Thoracic aorta (tissue), 2 donors: ENCODE results near the gene CLEC6A. TPM values are rescaled to one million over a fixed set of nuclear protein-coding genes. Genes with fewer than 3 reads are reported as not detected.

Source experiments
- ATAC-seq: fragments of 150-250 bp; one replicate; pipeline ENCODE4 v1.8.0; 2017; ENCODE audit warnings: low read depth; ENCODE audit not compliant: insufficient number of reproducible peaks, low FRiP score
- DNase-seq: peaks from one replicate; pipeline ENCODE4 v3.0.0-alpha.2; 2020; ENCODE audit warnings: low spot score
- H3K27ac ChIP-seq, 2 donors: fragments of 200-600 bp; sonication (generic); 1 replicate in 1 of 2; 2 replicates in 1 of 2; pipeline ENCODE4 v1.5.1; 2016; ENCODE audit warnings: mild to moderate bottlenecking in 2 of 2, moderate library complexity in 2 of 2
- H3K27me3 ChIP-seq: fragments of 200-600 bp; sonication (generic); replicated peaks from 2 replicates; pipeline ENCODE4 v1.6.0; 2016; ENCODE audit warnings: mild to moderate bottlenecking; ENCODE audit not compliant: insufficient read depth
- H3K36me3 ChIP-seq: fragments of 200-600 bp; sonication (generic); one replicate; pipeline ENCODE4 v1.5.1; 2016
- H3K4me1 ChIP-seq, 2 donors: fragments of 200-600 bp; sonication (generic); 1 replicate in 1 of 2; 2 replicates in 1 of 2; pipeline versions ENCODE4 v1.5.1 to v1.6.0; 2016; ENCODE audit warnings: low read depth in 2 of 2, mild to moderate bottlenecking in 1 of 2; ENCODE audit not compliant: control insufficient read depth in 1 of 2
- H3K4me3 ChIP-seq: fragments of 200-600 bp; sonication (generic); 2 replicates; pipeline ENCODE4 v1.5.1; 2016; ENCODE audit warnings: mild to moderate bottlenecking
- H3K9me3 ChIP-seq: fragments of 200-600 bp; sonication (generic); 2 replicates; pipeline ENCODE4 v1.5.1; 2016
- total RNA-seq, 2 donors: library from RNA; depleted of rRNA; stranded (reverse); fragments of >200 nt; gene quantifications; one replicate each; pipeline versions ENCODE4 v1.1.0 to v1.2.3, GENCODE V29; 2016
- TF ChIP-seq, protein P1 (sequence below): fragments of 200-600 bp; sonication (generic); IDR thresholded peaks from one replicate; pipeline ENCODE4 v1.5.1; 2019; ENCODE audit warnings: antibody characterized with exemption

CLEC6A gene
- total RNA-seq, 2 donors from 2014 or later: not detected

DNA sequence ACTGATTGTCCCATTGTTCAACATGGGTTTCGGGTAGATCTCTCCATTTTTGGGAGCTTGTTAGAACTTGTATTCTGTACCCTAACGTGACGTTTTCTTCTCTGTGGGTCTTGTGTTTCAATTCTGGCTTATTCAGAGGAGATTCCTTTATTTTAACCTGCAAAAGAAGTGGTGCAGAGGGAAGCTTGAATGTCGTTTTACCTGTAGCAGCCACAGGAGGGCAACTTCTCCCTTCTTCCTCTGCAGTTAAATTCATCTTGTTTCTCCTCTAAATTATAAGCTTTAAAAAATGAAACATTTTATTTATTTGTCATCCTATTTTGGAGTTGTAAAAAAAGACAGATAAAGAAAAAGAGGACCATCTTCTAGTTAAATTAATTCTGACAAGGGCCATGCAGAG, 43.9 kb downstream of the CLEC6A start:
- Histone ChIP-seq H3K27ac (no peak overlapping the region), H3K4me3 (no peak overlapping the region), H3K4me1 (no peaks in the 10 kb centered on the region), H3K27me3 (no peaks in the 10 kb centered on the region), H3K9me3 (no peaks in the 10 kb centered on the region), H3K36me3 (no peaks in the 10 kb centered on the region)
- ATAC-seq (no peak), DNase-seq (no peak)
- TF ChIP-seq, protein P1, sequence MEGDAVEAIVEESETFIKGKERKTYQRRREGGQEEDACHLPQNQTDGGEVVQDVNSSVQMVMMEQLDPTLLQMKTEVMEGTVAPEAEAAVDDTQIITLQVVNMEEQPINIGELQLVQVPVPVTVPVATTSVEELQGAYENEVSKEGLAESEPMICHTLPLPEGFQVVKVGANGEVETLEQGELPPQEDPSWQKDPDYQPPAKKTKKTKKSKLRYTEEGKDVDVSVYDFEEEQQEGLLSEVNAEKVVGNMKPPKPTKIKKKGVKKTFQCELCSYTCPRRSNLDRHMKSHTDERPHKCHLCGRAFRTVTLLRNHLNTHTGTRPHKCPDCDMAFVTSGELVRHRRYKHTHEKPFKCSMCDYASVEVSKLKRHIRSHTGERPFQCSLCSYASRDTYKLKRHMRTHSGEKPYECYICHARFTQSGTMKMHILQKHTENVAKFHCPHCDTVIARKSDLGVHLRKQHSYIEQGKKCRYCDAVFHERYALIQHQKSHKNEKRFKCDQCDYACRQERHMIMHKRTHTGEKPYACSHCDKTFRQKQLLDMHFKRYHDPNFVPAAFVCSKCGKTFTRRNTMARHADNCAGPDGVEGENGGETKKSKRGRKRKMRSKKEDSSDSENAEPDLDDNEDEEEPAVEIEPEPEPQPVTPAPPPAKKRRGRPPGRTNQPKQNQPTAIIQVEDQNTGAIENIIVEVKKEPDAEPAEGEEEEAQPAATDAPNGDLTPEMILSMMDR: no peak

GRCh38 chr12:8501720-8502119, 46.0 kb downstream of the CLEC6A start:
- Histone ChIP-seq H3K27ac (no peak overlapping the region), H3K4me3 (no peak overlapping the region), H3K27me3 (no peaks in the 10 kb centered on the region), H3K4me1 (no peaks in the 10 kb centered on the region), H3K9me3 (no peaks in the 10 kb centered on the region), H3K36me3 (no peaks in the 10 kb centered on the region)
- DNase-seq (no peak), ATAC-seq (no peak)
- TF ChIP-seq, protein P1: no peak

GRCh38 chr12:8504351-8504750, 48.6 kb downstream of the CLEC6A start:
- no peak overlapping the region for H3K4me3 ChIP-seq
- no peak for ATAC-seq

GRCh38 chr12:8507596-8507995, 51.8 kb downstream of the CLEC6A start:
- H3K9me3 ChIP-seq: no peaks in the 10 kb centered on the region
- DNase-seq (no peak), ATAC-seq (no peak)
- H3K4me3 ChIP-seq: no peak overlapping the region
- TF ChIP-seq, protein P1: no peak
- H3K27me3 ChIP-seq: no peaks in the 10 kb centered on the region
- no peaks in the 10 kb centered on the region for H3K4me1 ChIP-seq
- no peaks in the 10 kb centered on the region for H3K36me3 ChIP-seq
- no peak overlapping the region for H3K27ac ChIP-seq

More at GRCh38 chr12:8504351-8504750, 48.6 kb downstream of the CLEC6A start:
- Histone ChIP-seq H3K36me3 (no peaks in the 10 kb centered on the region), H3K4me1 (no peaks in the 10 kb centered on the region), H3K27me3 (no peaks in the 10 kb centered on the region), H3K9me3 (no peaks in the 10 kb centered on the region), H3K27ac (no peak overlapping the region)
- TF ChIP-seq, protein P1: no peak
- DNase-seq: no peak

DNA sequence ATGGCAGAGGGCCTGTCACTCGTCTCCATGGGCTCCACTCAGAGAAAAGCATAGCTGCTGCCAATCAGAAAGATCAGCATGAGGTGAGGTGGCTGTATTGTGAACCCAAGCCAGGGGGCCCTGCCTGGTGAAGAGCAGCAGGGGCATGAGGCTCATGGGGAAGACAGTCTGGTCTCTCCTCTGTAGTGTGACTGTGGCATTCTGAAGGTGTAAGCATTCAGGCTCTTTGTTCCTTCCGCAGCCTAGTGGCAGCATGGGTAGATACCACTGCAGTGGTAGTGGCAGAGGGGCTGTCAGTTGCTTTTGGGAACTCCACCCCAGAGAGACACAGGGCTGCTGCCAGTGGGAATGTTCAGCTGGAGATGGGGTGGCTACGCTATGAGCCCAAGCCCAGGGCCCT, 52.5 kb downstream of the CLEC6A start:
- no peak for ATAC-seq
- no peaks in the 10 kb centered on the region for H3K27me3 ChIP-seq
- H3K27ac ChIP-seq: no peak overlapping the region
- DNase-seq: no peak
- H3K4me3 ChIP-seq: no peak overlapping the region
- H3K36me3 ChIP-seq: no peaks in the 10 kb centered on the region
- TF ChIP-seq, protein P1: no peak
- H3K4me1 ChIP-seq: no peaks in the 10 kb centered on the region
- H3K9me3 ChIP-seq: no peaks in the 10 kb centered on the region
